Endometrium (tissue), 2 donors: ENCODE results near the gene RAB33B.
"Not testable (repeated sequence)": the region's sequence is repeated elsewhere in the genome, so short reads cannot be mapped to it uniquely, and the experiment has no call there.

Experiments used
- FAIRE-seq: peaks from 2 replicates; lab custom pipeline; 2012; peaks lifted over from hg19 to GRCh38; lab: Jason Lieb, UNC
- donor health status: control.
- donor health status: control.

Gene RAB33B

DNA sequence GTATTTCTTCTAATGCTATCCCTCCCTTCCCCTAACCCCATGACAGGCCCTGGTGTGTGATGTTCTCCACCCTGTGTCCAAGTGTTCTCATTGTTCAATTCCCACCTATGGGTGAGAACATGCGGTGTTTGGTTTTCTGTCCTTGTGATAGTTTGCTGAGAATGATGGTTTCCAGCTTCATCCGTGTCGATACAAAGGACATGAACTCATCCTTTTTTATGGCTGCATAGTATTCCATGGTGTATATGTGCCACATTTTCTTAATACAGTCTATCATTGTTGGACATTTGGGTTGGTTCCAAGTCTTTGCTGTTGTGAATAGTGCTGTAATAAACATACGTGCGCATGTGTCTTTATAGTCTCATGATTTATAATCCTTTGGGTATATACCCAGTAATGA lies 10.6 kb downstream of the RAB33B start:
- FAIRE-seq: not testable (repeated sequence)

GRCh38 chr4:139465922-139466321 lies 12.0 kb downstream of the RAB33B start:
- FAIRE-seq: no peak

DNA sequence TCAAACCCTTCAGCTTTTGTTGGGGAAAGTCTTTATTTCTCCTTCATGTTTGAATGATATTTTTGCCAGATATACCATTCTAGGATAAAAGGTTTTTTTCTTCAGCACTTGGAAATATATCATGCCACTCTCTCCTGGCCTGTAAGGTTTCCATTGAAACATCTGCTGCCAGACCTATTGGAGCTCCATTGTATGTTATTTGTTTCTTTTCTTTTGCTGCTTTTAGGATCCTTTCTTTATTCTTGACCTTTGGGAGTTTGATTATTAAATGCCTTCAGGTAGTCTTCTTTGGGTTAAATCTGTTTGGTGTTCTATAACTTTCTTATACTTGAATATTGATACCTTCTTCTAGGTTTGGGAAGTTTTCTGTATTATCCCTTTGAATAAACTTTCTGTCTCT lies 14.8 kb downstream of the RAB33B start:
- not testable (repeated sequence) for FAIRE-seq

DNA sequence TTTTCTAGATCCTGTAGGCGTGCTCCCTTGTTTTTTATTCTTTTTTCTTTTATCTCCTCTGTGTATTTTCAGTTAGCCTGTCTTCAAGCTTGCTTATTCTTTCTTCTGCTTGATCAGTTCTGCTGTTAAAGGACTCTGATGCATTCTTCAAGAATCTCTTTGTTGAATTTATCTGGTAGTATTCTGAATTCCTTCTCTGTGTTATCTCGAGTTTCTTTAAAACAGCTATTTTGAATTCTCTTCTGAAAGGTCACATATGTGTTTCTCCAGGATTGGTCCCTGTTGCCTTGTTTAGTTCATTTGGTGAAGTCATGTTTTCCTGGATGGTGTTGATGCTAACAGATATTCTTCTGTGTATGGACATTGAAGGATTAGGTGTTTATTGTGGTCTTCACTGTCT lies 15.3 kb downstream of the RAB33B start:
- FAIRE-seq: no peak

GRCh38 chr4:139469869-139470268 lies 15.9 kb downstream of the RAB33B start:
- FAIRE-seq: no peak

GRCh38 chr4:139470295-139470694 lies 16.4 kb downstream of the RAB33B start:
- FAIRE-seq: no peak

- no peak for FAIRE-seq
These were observed 17.2 kb downstream of the RAB33B start for GRCh38 chr4:139470997-139471665.

DNA sequence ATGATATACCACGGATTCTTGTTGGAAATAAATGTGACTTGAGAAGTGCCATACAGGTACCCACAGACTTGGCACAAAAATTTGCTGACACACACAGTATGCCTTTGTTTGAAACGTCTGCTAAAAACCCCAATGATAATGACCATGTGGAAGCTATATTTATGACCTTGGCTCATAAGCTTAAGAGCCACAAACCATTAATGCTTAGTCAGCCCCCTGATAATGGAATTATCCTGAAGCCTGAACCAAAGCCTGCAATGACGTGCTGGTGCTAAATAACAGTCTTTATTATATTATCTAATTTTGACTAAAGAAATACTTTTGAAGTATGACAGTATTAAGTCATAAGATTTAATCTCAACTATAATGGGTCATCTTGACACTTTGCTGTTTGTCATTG lies 18.9 kb downstream of the RAB33B start:
- no peak for FAIRE-seq

DNA sequence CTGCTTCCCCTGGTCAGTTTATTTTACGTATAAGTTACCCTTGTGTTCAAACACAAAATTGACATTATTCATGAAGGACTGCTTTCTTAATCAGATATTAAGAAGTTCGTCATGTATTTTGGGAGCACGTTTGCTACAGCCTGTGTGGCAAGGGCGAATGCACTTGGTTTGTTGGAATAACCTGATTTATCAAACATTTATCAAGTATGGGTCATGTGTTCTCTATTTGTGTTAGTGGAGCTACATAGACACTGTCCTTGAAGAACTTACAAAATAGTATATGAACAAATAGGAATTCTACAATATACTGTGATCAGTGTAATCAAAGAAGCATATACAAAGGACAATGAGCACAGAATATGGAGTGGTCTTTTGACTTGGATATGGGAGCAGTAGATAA lies 22.4 kb downstream of the RAB33B start:
- no peak for FAIRE-seq

GRCh38 chr4:139481465-139481864 lies 27.5 kb downstream of the RAB33B start:
- no peak for FAIRE-seq

- no peak for FAIRE-seq
These were observed 29.1 kb downstream of the RAB33B start for GRCh38 chr4:139483000-139483399.

GRCh38 chr4:139484783-139485311 lies 30.9 kb downstream of the RAB33B start:
- FAIRE-seq: no peak

GRCh38 chr4:139488442-139488841 lies 34.5 kb downstream of the RAB33B start:
- FAIRE-seq: no peak

DNA sequence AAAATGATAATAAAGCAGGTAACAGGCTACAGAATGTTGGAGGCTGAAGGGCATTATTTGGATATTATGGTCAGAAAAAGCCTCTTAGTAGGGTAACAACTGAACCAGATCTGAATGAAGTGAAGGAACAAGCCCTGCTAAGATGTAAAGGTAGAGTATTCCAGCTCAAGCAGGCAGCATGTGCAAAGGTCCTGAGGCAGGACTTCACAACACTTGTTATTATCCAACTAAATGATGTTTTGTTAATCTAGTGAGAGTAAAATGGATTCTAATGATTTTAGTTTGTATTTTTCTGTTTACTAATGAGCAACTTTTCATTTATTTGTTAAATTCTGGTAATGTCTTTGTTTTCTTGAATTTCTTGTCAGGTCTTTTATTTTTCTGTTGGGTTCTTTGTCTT lies 35.7 kb downstream of the RAB33B start:
- FAIRE-seq: no peak

DNA sequence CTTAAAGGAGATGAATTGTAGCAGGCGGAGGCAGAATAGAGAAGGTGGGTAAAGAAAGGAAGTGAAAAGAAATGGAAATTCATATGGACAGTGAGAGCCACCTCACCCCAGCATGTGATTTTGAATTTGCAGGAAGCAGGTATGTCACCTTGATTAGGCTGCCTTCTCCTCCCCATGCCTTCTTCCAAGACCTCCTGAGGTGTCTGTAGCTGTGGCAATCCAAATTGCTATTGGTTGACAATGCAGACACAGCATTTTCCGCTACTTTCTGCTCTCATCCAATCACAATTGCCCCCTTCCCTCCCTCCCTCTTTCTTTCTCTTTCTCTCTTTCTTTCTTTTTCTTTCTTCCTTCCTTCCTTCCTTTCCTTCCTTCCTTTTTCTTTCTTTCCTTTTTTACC lies 38.5 kb downstream of the RAB33B start:
- FAIRE-seq: no peak

DNA sequence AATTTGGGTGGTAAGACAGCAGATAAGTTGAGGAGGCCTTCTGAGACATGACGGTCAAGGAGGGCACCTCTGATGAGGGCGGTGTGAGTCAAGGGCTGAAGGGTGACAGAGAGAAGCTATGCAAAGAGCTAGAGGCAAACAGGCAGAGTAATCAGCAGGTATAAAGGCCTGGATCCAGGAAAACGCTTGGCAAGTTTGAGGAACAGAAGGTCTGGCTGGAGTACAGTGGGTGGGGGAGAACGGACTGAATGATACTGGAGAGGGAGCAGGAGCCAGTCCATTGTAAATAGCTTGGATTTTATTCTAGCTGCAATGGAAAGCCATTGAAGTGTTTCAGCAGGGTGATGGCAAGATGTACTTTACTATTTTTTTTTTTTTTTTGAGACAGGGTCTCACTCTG lies 39.3 kb downstream of the RAB33B start:
- FAIRE-seq: no peak

GRCh38 chr4:139499186-139499585 lies 45.3 kb downstream of the RAB33B start:
- no peak for FAIRE-seq

- no peak for FAIRE-seq
These were observed 47.2 kb downstream of the RAB33B start for GRCh38 chr4:139501117-139501516.

- no peak for FAIRE-seq
These were observed 47.6 kb downstream of the RAB33B start for GRCh38 chr4:139501527-139501926.

- FAIRE-seq: no peak
These were observed 48.3 kb downstream of the RAB33B start for GRCh38 chr4:139501927-139502899.

- no peak for FAIRE-seq
These were observed 49.8 kb downstream of the RAB33B start for GRCh38 chr4:139503622-139504166.

- FAIRE-seq: no peak
These were observed 52.9 kb downstream of the RAB33B start for GRCh38 chr4:139506774-139507173.
